Activated naive CD8-positive, alpha-beta T cell treated with anti-CD3 and anti-CD28 coated beads, Interleukin-2, amount 50 U/mL, for 24 hours (primary cell): ENCODE results near the gene NELFA.

ENCODE experiments used
- ATAC-seq: fragments of 150-1000 bp; cut with Tn5 transposase; one replicate; pipeline ENCODE4 v1.10.0; 2021
- DNase-seq: peaks from one replicate; pipeline ENCODE4 v3.0.0; 2021
- H3K27ac Mint-ChIP-seq: one replicate; pipeline ENCODE4 v1.8.0; 2021; ENCODE audit warnings: mild to moderate bottlenecking, mixed read lengths
- H3K27me3 Mint-ChIP-seq: one replicate; pipeline ENCODE4 v1.8.0; 2021; ENCODE audit warnings: mixed read lengths
- H3K36me3 Mint-ChIP-seq: one replicate; pipeline ENCODE4 v1.8.0; 2021; ENCODE audit warnings: low read depth, mixed read lengths
- H3K4me1 Mint-ChIP-seq: one replicate; pipeline ENCODE4 v1.8.0; 2021; ENCODE audit warnings: mixed read lengths
- H3K4me3 Mint-ChIP-seq: one replicate; pipeline ENCODE4 v1.8.0; 2021; ENCODE audit warnings: mild to moderate bottlenecking, moderate library complexity, mixed read lengths
- H3K9me3 Mint-ChIP-seq: one replicate; pipeline ENCODE4 v1.8.0; 2021; ENCODE audit warnings: mixed read lengths

Gene NELFA

GRCh38 chr4:1983846-1984405 is 24.8 kb downstream of the NELFA start:
- H3K27ac Mint-ChIP-seq, result no peak overlapping the region
- peaks cover 23% of the 10 kb centered on the region for H3K36me3 Mint-ChIP-seq
- no peak for ATAC-seq
- no peak overlapping the region for H3K4me3 Mint-ChIP-seq
- H3K4me1 Mint-ChIP-seq, result peaks cover 3% of the 10 kb centered on the region
- no peaks in the 10 kb centered on the region for H3K27me3 Mint-ChIP-seq
- H3K9me3 Mint-ChIP-seq, result no peaks in the 10 kb centered on the region
- no peak for DNase-seq

GRCh38 chr4:1983053-1983845 is 25.5 kb downstream of the NELFA start:
- ATAC-seq, result no peak
- peaks cover 26% of the 10 kb centered on the region for H3K36me3 Mint-ChIP-seq
- no peak overlapping the region for H3K27ac Mint-ChIP-seq
- no peak overlapping the region for H3K4me3 Mint-ChIP-seq
- H3K27me3 Mint-ChIP-seq, result no peaks in the 10 kb centered on the region
- no peaks in the 10 kb centered on the region for H3K9me3 Mint-ChIP-seq
- H3K4me1 Mint-ChIP-seq, result peaks cover 3% of the 10 kb centered on the region
- no peak for DNase-seq

- ATAC-seq, result no peak
- Mint-ChIP-seq H3K4me3 (no peak overlapping the region), H3K4me1 (peaks cover 3% of the 10 kb centered on the region), H3K36me3 (peaks cover 30% of the 10 kb centered on the region), H3K9me3 (no peaks in the 10 kb centered on the region), H3K27me3 (no peaks in the 10 kb centered on the region), H3K27ac (no peak overlapping the region)
- no peak for DNase-seq
Observed at GRCh38 chr4:1982124-1983052, 26.4 kb downstream of the NELFA start.

GRCh38 chr4:1981251-1982058 is 27.3 kb downstream of the NELFA start:
- Mint-ChIP-seq H3K4me3 (no peak overlapping the region), H3K27ac (peak overlapping the region; percentile 4), H3K4me1 (peaks cover 3% of the 10 kb centered on the region), H3K27me3 (no peaks in the 10 kb centered on the region), H3K9me3 (no peaks in the 10 kb centered on the region), H3K36me3 (peaks cover 35% of the 10 kb centered on the region)
- ATAC-seq, result no peak
- no peak for DNase-seq

- Mint-ChIP-seq H3K9me3 (no peaks in the 10 kb centered on the region), H3K4me1 (peaks cover 3% of the 10 kb centered on the region), H3K27me3 (no peaks in the 10 kb centered on the region), H3K36me3 (peaks cover 43% of the 10 kb centered on the region), H3K27ac (no peak overlapping the region), H3K4me3 (no peak overlapping the region)
- ATAC-seq (no peak), DNase-seq (no peak)
Observed at GRCh38 chr4:1980561-1981041, 28.2 kb downstream of the NELFA start.

GRCh38 chr4:1979477-1980196 is 29.1 kb downstream of the NELFA start:
- no peaks in the 10 kb centered on the region for H3K27me3 Mint-ChIP-seq
- H3K4me1 Mint-ChIP-seq, result peaks cover 3% of the 10 kb centered on the region
- peaks cover 47% of the 10 kb centered on the region for H3K36me3 Mint-ChIP-seq
- no peak for DNase-seq
- no peaks in the 10 kb centered on the region for H3K9me3 Mint-ChIP-seq
- H3K4me3 Mint-ChIP-seq, result peak overlapping the region; percentile 10
- peak overlapping the region; percentile 25 for H3K27ac Mint-ChIP-seq
- no peak for ATAC-seq

- no peak overlapping the region for H3K4me3 Mint-ChIP-seq
- peaks cover 54% of the 10 kb centered on the region for H3K36me3 Mint-ChIP-seq
- peak overlapping the region; percentile 56 for H3K27ac Mint-ChIP-seq
- DNase-seq (no peak), ATAC-seq (no peak)
- no peaks in the 10 kb centered on the region for H3K4me1 Mint-ChIP-seq
- no peaks in the 10 kb centered on the region for H3K27me3 Mint-ChIP-seq
- no peaks in the 10 kb centered on the region for H3K9me3 Mint-ChIP-seq
Observed at GRCh38 chr4:1978741-1979476, 29.9 kb downstream of the NELFA start.

GRCh38 chr4:1978226-1978625 is 30.5 kb downstream of the NELFA start:
- no peaks in the 10 kb centered on the region for H3K27me3 Mint-ChIP-seq
- H3K4me3 Mint-ChIP-seq, result no peak overlapping the region
- H3K4me1 Mint-ChIP-seq, result no peaks in the 10 kb centered on the region
- DNase-seq (no peak), ATAC-seq (no peak)
- H3K9me3 Mint-ChIP-seq, result no peaks in the 10 kb centered on the region
- H3K27ac Mint-ChIP-seq, result no peak overlapping the region
- peaks cover 54% of the 10 kb centered on the region for H3K36me3 Mint-ChIP-seq

GRCh38 chr4:1976416-1977352 is 32.1 kb downstream of the NELFA start:
- DNase-seq, result no peak
- Mint-ChIP-seq H3K27me3 (no peaks in the 10 kb centered on the region), H3K36me3 (peaks cover 55% of the 10 kb centered on the region), H3K9me3 (no peaks in the 10 kb centered on the region), H3K27ac (no peak overlapping the region), H3K4me3 (no peak overlapping the region), H3K4me1 (no peaks in the 10 kb centered on the region)
- ATAC-seq, result no peak

- Mint-ChIP-seq H3K27ac (no peak overlapping the region), H3K9me3 (no peaks in the 10 kb centered on the region), H3K36me3 (peaks cover 54% of the 10 kb centered on the region), H3K4me3 (no peak overlapping the region), H3K27me3 (no peaks in the 10 kb centered on the region), H3K4me1 (no peaks in the 10 kb centered on the region)
- ATAC-seq, result no peak
- no peak for DNase-seq
Observed at GRCh38 chr4:1975880-1976279, 32.9 kb downstream of the NELFA start.

- no peak overlapping the region for H3K4me3 Mint-ChIP-seq
- H3K27me3 Mint-ChIP-seq, result no peaks in the 10 kb centered on the region
- no peak overlapping the region for H3K27ac Mint-ChIP-seq
- H3K4me1 Mint-ChIP-seq, result no peaks in the 10 kb centered on the region
- peaks cover 55% of the 10 kb centered on the region for H3K36me3 Mint-ChIP-seq
- DNase-seq, result no peak
- H3K9me3 Mint-ChIP-seq, result no peaks in the 10 kb centered on the region
- no peak for ATAC-seq
Observed at GRCh38 chr4:1975391-1975801, 33.4 kb downstream of the NELFA start.

- peaks cover 56% of the 10 kb centered on the region for H3K36me3 Mint-ChIP-seq
Observed at GRCh38 chr4:1974840-1975239, 33.9 kb downstream of the NELFA start.

More at GRCh38 chr4:1974840-1975239, 33.9 kb downstream of the NELFA start:
- Mint-ChIP-seq H3K4me3 (no peak overlapping the region), H3K4me1 (no peaks in the 10 kb centered on the region), H3K27me3 (no peaks in the 10 kb centered on the region), H3K9me3 (no peaks in the 10 kb centered on the region), H3K27ac (no peak overlapping the region)
- ATAC-seq (no peak), DNase-seq (no peak)
